Umbilical cord (tissue), 2 donors: ENCODE measurements around the gene EGR1. TPM values are rescaled to one million over a fixed set of nuclear protein-coding genes. Genes with fewer than 3 reads are reported as not detected.
A peak's percentile ranks its signal among the peaks of the same experiment; 100 is the strongest.
"Not testable (repeated sequence)": the region's sequence is repeated elsewhere in the genome, so short reads cannot be mapped to it uniquely, and the experiment has no call there.

ENCODE experiments used
- DNase-seq: peaks from one replicate; pipeline ENCODE4 v3.0.0-alpha.2; 2015; ENCODE audit warnings: low spot score
- total RNA-seq: library from RNA; depleted of rRNA; stranded (reverse); fragments of >200 nt; gene quantifications from one replicate; pipeline ENCODE4 v1.2.3, GENCODE V29; 2014; ENCODE audit warnings: low replicate concordance; ENCODE audit not compliant: insufficient read depth

Gene EGR1
- total RNA-seq, 1 donor from 2014 or later = 24.1 TPM

GRCh38 chr5:138468966-138469539, 3.8 kb downstream of the EGR1 start:
- DNase-seq = no peak

- DNase-seq = no peak
Measured at GRCh38 chr5:138469540-138470321, 4.5 kb downstream of the EGR1 start.

DNA sequence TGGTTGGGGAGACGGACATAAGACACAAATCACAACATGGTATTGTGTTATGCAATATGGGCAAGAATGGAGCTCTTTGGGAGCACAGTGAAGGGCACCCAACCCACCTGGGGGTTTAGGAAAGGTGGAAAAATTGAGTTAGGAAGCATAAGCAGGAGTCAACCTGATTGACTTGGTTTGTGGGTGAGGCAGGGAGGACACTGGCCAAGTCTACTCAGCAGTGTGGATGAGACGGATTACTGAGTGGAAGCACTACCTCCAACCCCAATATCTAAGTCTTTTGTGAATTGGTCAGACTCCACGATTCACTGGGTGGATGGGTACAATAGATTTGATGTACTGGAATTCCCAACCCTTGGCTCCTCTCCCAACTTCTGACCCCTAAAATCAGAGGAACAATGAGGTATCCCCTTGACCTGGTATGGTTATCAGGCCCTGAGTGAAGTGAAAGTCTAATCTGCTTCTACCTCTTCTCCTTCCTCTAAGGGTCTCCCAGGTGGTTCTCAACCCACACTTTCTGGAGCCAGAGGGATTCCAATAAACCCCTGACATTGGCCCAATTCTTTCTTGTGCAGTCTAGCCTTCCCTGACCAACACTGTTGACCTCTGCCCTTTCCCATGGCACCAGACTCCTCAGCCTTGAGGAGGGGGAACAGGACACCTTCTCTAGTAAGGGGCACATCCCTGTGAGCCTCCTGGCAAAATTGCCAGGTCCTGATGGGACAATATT, 5.2 kb downstream of the EGR1 start:
- DNase-seq = peak; percentile 64

DNA sequence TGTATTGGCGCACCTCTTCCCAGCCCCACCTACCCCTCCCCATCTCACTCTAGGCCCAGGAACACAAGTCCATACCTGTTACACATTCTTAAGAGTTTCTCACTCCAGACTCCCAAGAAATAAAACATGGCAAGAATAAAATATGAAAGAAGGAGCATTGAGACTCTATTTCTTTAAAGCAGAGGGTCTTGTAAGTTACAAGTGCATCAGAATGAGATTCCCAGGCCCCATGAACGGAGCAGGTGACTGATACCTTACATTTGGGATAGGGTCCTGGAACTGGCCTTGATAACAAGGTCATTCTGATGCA, 5.7 kb downstream of the EGR1 start:
- no peak for DNase-seq

DNA sequence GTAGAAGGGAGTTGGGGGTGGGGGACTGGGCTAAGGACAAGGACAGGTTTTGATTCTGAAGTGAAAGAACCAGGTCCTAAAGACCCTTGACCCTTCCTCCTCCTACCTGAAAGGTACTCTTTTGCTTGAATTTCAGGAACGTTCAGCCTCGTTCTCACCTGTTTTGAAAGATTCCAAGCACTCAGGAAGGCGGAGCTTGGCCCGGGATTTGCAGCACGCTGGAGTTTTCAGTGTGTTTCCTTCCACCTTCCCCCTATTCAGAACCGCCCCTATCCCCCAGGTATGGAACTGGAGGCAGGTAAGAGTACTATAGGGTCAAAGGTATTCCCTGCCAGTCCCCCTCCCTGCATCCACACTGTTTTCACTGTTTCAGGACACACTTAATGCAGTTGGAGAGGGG, 7.1 kb downstream of the EGR1 start:
- no peak for DNase-seq

GRCh38 chr5:138473151-138473550, 7.9 kb downstream of the EGR1 start:
- DNase-seq = not testable (repeated sequence)

DNA sequence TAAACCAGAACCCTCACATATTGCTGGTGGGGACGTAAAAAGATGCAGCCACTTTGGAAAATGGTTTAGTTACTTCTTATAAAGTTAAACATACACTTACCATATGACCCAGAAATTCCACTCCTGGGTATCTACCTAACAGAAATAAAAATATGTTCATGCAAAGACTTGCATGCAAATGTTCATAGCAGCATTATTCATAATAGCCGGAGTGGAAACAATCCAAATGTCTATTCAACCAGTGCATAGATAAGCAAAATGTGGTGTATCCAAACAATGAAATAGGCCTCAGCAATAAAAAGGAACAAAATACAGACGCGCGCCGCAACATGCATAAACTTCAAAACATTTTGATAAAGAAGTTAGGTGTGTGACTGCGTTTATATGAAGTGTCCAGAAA, 11.6 kb downstream of the EGR1 start:
- no peak for DNase-seq

DNA sequence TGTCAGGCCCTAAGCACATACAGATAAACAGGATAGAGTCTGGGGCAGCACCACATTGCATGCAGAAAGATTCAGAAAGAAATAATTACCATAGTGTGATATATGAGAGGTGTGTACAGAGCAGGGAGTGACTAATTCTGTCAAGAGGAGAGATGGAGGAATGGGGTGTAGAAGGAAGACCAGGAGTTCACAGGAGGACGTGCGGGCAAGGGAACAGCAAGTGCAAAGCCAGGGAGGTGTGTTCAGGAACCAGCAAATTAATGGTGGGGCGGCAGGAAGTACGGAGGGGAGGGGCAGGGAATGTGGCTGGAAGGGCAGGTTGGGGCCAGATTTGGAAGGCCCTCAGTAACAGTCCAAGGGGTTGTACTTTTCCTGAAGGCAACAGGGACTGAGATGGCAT, 17.4 kb downstream of the EGR1 start:
- no peak for DNase-seq

GRCh38 chr5:138488481-138488945, 23.2 kb downstream of the EGR1 start:
- no peak for DNase-seq

- DNase-seq = no peak
Measured at GRCh38 chr5:138489683-138490061, 24.4 kb downstream of the EGR1 start.

DNA sequence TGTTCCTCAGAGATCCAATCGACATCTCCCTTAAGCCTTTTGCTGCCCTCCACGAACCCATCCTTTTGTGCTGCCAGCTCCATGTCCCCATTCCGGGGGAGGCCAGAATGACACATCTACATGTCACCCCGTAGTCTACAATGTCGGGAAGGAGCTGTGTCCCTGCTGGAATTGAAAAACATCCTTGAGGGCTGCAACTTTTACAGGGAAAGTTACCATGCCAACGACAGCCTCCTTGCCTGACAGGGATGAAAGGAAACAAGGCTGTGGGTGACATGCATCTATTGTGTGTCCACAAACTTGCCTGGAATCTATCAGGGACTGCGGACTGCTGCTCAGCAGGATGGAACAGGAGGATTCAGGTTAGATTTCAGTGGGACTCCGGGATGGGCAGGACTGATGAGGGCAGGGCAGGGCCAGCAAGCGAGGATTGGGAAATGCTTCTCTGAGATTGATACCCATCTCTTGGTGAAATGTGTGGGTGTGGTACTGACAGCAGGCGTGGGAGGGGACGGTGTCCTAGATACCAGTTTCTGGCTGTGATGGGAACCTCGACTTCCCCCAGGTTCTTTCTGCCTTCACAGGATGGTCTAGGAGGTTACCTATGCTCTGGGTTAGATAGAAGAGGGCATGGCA, 25.5 kb downstream of the EGR1 start:
- DNase-seq = no peak

DNA sequence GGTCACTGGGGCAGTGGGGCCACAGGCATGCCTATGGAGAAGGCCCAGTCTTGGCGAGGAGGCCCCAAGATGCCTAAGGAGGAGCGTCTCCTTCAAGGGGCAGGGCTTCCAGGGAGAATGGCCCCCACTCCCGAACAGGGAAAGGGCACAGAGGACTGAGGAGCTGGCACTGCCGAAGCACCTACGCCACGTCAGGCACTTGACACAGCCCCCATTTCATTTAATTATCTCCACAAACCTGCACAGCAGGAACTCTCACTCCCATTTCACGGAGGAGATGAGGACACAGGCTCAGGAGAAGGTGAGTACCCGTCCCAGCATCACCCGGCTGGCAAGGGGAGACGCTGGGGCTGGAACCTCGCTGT, 26.0 kb downstream of the EGR1 start:
- DNase-seq = no peak

DNA sequence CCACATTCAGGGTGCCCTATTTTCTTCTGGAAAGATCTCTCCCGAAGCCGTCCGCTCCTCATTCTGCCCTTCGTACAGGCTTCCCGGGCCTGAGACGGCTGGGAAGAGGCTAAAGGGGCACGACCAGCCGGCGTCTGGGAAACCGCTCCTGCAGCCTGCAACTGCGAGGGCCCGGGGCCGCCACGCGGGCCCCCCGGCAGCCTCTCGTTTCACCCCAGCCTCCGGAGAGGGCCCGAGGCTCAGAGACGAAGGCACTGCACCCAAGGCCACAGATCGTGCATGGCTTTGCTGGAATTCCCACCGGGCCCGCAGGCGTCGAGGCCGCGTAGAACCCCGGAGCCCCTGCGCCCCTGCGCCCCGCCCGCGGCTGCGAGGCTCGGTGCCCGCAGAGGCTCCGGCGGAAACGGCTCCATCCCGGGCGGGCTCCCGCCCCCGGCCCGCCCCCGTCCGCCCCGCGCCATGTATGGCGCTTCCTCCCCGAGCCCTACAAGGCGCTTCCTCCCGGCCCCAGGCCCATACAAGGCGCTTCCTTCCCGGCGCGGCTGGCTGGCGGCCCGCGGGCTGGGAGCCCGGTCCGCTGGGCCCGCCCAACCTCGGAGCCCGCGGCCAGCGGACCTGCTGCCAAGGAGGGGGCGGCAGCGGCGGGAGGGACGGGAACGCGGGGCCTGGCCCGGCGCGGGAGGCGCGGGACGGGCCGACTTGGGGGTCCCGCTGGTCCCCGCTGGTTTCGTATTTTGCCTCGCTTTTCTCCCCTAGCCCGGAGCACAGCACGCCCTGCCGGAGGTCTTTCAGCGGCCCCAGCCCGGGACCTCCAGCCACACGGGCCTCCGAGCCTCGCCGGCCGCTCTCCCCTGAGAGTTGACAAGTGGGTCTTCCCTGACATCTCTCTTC, 26.6 kb downstream of the EGR1 start:
- DNase-seq = peak; percentile 94

- DNase-seq = no peak
Measured at GRCh38 chr5:138492560-138493045, 27.3 kb downstream of the EGR1 start.

GRCh38 chr5:138495351-138495750, 30.1 kb downstream of the EGR1 start:
- DNase-seq = no peak

- DNase-seq = no peak
Measured at GRCh38 chr5:138498376-138498775, 33.1 kb downstream of the EGR1 start.

- DNase-seq = no peak
Measured at GRCh38 chr5:138502121-138502520, 36.8 kb downstream of the EGR1 start.

DNA sequence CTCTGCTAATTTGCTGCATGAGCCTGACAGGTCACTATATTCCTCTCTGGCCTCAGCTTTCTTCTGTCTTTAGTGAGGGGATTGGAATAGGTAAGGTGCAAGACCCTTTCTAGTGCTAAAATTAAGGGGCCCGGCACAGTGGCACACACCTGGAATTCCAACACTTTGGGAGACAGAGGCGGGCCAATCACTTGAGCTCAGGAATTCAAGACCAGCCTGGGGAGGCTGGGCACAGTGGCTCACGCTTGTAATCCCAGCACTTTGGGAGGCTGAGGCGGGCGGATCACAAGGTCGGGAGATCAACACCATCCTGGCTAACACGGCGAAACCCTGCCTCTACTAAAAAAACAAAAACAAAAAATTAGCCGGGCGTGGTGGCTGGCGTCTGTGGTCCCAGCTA, 37.2 kb downstream of the EGR1 start:
- DNase-seq = no peak

DNA sequence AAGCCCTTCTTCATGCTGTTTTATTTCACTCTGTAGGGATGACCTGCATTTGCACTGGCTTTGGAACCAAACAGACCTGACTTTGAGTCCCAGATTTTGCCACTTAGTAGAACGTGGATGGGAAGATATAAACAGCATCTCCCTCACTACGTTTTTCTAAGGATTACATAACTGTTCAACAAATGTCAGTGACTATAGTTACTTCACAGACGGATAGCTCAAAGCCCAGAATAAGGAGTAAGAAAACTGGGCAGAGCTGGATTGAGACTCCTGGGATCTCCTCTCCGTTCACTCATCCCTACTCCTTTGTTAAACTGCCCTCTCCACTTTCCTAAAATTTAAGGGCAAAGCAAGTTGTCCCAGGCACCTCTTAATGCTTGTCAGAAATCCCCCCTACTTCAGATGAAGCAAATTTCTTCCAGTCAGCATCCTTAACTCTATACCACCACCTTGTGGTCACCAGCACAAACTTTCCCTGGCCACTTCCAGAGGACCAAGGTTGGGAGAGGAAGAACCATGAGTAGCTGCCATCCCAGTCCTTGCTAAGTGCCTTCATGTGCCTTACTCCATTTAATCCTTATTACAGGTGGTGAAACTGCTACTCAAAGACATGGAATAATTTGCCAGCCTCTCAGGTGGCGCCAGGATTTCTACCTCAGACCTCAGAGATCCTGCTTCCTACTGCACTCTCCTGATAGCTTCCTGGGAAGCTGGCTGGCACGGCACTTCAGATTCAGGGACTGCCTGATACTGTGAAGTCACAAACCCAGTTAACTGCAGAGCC, 38.4 kb downstream of the EGR1 start:
- peak; percentile 71 for DNase-seq

- DNase-seq = peak; percentile 31
Measured at GRCh38 chr5:138504799-138505198, 39.5 kb downstream of the EGR1 start.
